ENCODE results near the gene NKTR.

Gene NKTR

GRCh38 chr3:42649783-42650182 is 49.3 kb downstream of the NKTR start:
- DNase-seq (ENCODE audit: low read depth in 2 of 2), result no peak

GRCh38 chr3:42651248-42652091 is 51.0 kb downstream of the NKTR start:
- DNase-seq (ENCODE audit: low read depth in 2 of 2), result no peak

GRCh38 chr3:42652251-42652610 is 51.7 kb downstream of the NKTR start:
- no peak for DNase-seq (ENCODE audit: low read depth in 2 of 2)

- no peak for DNase-seq (ENCODE audit: low read depth in 2 of 2)
These were observed 52.3 kb downstream of the NKTR start for GRCh38 chr3:42652611-42653302.

GRCh38 chr3:42653303-42653559 is 52.7 kb downstream of the NKTR start:
- DNase-seq (ENCODE audit: low read depth in 2 of 2), result no peak

GRCh38 chr3:42653560-42654330 is 53.3 kb downstream of the NKTR start, which contains the start of gene ZBTB47:
ZBTB47 (plus strand) TSS chr3:42653697; CDS start chr3:42658356, 4,659 bp downstream.
- no peak for DNase-seq (ENCODE audit: low read depth in 2 of 2)

- no peak for DNase-seq (ENCODE audit: low read depth in 2 of 2)
These were observed 54.1 kb downstream of the NKTR start for GRCh38 chr3:42654331-42655201.

- no peak for DNase-seq (ENCODE audit: low read depth in 2 of 2)
These were observed 54.9 kb downstream of the NKTR start for GRCh38 chr3:42655331-42655888.

- DNase-seq (ENCODE audit: low read depth in 2 of 2), result no peak
These were observed 55.6 kb downstream of the NKTR start for GRCh38 chr3:42655980-42656679.

- no peak for DNase-seq (ENCODE audit: low read depth in 2 of 2)
These were observed 56.5 kb downstream of the NKTR start for GRCh38 chr3:42656680-42657610.

GRCh38 chr3:42657675-42658074 is 57.2 kb downstream of the NKTR start:
- no peak for DNase-seq (ENCODE audit: low read depth in 2 of 2)

GRCh38 chr3:42658091-42658770 is 57.7 kb downstream of the NKTR start:
- no peak for DNase-seq (ENCODE audit: low read depth in 2 of 2)

GRCh38 chr3:42658771-42659390 is 58.4 kb downstream of the NKTR start:
- DNase-seq (ENCODE audit: low read depth in 2 of 2), result no peak

GRCh38 chr3:42659451-42660130 is 59.1 kb downstream of the NKTR start:
- DNase-seq (ENCODE audit: low read depth in 2 of 2), result no peak

- DNase-seq (ENCODE audit: low read depth in 2 of 2), result no peak
These were observed 59.7 kb downstream of the NKTR start for GRCh38 chr3:42660131-42660715.

- DNase-seq (ENCODE audit: low read depth in 2 of 2), result no peak
These were observed 60.4 kb downstream of the NKTR start for GRCh38 chr3:42660898-42661297.

GRCh38 chr3:42661593-42662022 is 61.1 kb downstream of the NKTR start:
- no peak for DNase-seq (ENCODE audit: low read depth in 2 of 2)

Measured in stimulated activated CD8-positive, alpha-beta memory T cell treated with anti-CD3 and anti-CD28 coated beads, Interleukin-2, amount 100 ng/mL, for 48 hours (primary cell).